H1 (cell line): ENCODE results near the gene UBXN11. TPM values are rescaled to one million over a fixed set of nuclear protein-coding genes. Genes with fewer than 3 reads are reported as not detected.

Experiments
- BCL11A ChIP-seq, 2 experiments: IDR thresholded peaks; one replicate each; pipeline ENCODE4 v1.6.1; 2011; ENCODE audit warnings: low read depth in 2 of 2, low read length in 2 of 2, mild to moderate bottlenecking in 2 of 2
- EP300 ChIP-seq, 2 experiments: IDR thresholded peaks; 1 replicate in 1 of 2; 2 replicates in 1 of 2; pipeline ENCODE4 v1.6.1; 2011 to 2012; ENCODE audit warnings: low read depth in 2 of 2, low read length in 2 of 2, mild to moderate bottlenecking in 2 of 2, borderline replicate concordance in 1 of 2, inconsistent platforms in 1 of 2, moderate library complexity in 1 of 2
- KDM4A ChIP-seq: IDR thresholded peaks from one replicate; pipeline ENCODE4 v1.7.1; 2012; ENCODE audit warnings: low read depth, mild to moderate bottlenecking, moderate library complexity, low read length, inconsistent platforms; ENCODE audit not compliant: severe bottlenecking
- SAP30 ChIP-seq: fragments of 300-600 bp; sonication (generic); IDR thresholded peaks from 2 replicates; pipeline ENCODE4 v1.7.1; 2012; ENCODE audit warnings: low read length, moderate library complexity, mild to moderate bottlenecking, inconsistent platforms; ENCODE audit not compliant: insufficient read depth, insufficient replicate concordance
- SIN3A ChIP-seq, 2 experiments: IDR thresholded peaks in 1 of 2; conservative IDR thresholded peaks in 1 of 2; 2 replicates each; pipeline ENCODE4 v1.6.1; 2011 to 2012; ENCODE audit warnings: low read length in 2 of 2, improper control_type of control experiment in 1 of 2, low read depth in 1 of 2, mild to moderate bottlenecking in 1 of 2
- TEAD4 ChIP-seq: IDR thresholded peaks from 2 replicates; pipeline ENCODE4 v1.6.1; 2012; ENCODE audit warnings: low read depth, low read length, inconsistent platforms, mixed read lengths
- polyA plus RNA-seq, 7 experiments: library from polyadenylated mRNA; depleted of rRNA in 3 of 7; stranded (reverse) in 5 of 7; unstranded in 2 of 7; fragments of >200 nt in 5 of 7; fragments of 200-250 nt in 2 of 7; gene quantifications; 1 replicate in 5 of 7; 2 replicates in 1 of 7; 4 replicates in 1 of 7; pipeline versions ENCODE4 v1.2.1 to v1.2.3, GENCODE V29; 2011 to 2013; ENCODE audit warnings: missing spikeins in 2 of 7, mixed read lengths in 2 of 7
- total RNA-seq: library from RNA; stranded (reverse); fragmentation: NEBNext Ultra II Directional; extraction: Animal tissue kit (Norgen Biotek cat#: 25700); gene quantifications from 2 replicates; pipeline ENCODE4 v1.2.1, GENCODE V29; 2021
- TF ChIP-seq, protein P1 (sequence below): fragments of 300-600 bp; sonication (generic); IDR thresholded peaks from 2 replicates; pipeline ENCODE4 v1.7.1; 2012; ENCODE audit warnings: low read length, moderate library complexity, mild to moderate bottlenecking, inconsistent platforms; ENCODE audit not compliant: insufficient replicate concordance

UBXN11 gene
- total and polyA plus RNA-seq, 2 of the 8 experiments (the other 6 are each of a cell fraction or from before 2014, with no cell fraction given): 6.3 to 10.4 TPM

DNA sequence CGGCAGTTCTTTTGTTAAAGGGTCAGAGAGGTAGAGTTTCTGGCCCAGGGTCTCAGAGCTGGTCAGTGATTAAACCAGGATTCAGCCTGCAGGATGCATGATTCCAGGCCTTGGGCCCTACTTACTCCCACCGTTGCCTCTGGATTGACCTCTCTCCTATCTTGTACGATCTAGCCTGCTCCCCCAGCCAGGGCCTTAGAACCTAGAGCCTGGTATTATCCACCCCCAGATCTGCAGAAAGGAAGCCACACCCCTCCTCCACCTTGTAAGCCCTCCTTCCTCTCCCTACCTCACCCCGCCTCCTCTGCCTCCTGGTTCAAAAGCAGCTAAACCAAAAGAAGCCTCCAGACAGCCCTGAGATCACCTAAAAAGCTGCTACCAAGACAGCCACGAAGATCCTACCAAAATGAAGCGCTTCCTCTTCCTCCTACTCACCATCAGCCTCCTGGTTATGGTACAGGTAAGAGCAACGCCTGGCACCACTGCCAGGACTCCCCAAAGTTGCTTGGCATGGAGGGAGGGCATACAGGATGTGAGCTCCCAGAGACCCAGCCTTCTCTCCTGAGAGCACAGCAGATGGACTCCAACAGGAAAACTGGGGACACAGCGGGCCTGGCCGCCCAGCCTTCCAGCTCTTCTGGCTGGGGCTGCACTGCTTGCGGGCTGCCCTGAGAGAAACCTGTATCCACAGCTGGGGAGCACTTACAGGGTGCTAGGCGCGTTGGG, 11.3 kb upstream of the UBXN11 start, which contains the start of gene CD52 (continued):
- TF ChIP-seq, protein P1, sequence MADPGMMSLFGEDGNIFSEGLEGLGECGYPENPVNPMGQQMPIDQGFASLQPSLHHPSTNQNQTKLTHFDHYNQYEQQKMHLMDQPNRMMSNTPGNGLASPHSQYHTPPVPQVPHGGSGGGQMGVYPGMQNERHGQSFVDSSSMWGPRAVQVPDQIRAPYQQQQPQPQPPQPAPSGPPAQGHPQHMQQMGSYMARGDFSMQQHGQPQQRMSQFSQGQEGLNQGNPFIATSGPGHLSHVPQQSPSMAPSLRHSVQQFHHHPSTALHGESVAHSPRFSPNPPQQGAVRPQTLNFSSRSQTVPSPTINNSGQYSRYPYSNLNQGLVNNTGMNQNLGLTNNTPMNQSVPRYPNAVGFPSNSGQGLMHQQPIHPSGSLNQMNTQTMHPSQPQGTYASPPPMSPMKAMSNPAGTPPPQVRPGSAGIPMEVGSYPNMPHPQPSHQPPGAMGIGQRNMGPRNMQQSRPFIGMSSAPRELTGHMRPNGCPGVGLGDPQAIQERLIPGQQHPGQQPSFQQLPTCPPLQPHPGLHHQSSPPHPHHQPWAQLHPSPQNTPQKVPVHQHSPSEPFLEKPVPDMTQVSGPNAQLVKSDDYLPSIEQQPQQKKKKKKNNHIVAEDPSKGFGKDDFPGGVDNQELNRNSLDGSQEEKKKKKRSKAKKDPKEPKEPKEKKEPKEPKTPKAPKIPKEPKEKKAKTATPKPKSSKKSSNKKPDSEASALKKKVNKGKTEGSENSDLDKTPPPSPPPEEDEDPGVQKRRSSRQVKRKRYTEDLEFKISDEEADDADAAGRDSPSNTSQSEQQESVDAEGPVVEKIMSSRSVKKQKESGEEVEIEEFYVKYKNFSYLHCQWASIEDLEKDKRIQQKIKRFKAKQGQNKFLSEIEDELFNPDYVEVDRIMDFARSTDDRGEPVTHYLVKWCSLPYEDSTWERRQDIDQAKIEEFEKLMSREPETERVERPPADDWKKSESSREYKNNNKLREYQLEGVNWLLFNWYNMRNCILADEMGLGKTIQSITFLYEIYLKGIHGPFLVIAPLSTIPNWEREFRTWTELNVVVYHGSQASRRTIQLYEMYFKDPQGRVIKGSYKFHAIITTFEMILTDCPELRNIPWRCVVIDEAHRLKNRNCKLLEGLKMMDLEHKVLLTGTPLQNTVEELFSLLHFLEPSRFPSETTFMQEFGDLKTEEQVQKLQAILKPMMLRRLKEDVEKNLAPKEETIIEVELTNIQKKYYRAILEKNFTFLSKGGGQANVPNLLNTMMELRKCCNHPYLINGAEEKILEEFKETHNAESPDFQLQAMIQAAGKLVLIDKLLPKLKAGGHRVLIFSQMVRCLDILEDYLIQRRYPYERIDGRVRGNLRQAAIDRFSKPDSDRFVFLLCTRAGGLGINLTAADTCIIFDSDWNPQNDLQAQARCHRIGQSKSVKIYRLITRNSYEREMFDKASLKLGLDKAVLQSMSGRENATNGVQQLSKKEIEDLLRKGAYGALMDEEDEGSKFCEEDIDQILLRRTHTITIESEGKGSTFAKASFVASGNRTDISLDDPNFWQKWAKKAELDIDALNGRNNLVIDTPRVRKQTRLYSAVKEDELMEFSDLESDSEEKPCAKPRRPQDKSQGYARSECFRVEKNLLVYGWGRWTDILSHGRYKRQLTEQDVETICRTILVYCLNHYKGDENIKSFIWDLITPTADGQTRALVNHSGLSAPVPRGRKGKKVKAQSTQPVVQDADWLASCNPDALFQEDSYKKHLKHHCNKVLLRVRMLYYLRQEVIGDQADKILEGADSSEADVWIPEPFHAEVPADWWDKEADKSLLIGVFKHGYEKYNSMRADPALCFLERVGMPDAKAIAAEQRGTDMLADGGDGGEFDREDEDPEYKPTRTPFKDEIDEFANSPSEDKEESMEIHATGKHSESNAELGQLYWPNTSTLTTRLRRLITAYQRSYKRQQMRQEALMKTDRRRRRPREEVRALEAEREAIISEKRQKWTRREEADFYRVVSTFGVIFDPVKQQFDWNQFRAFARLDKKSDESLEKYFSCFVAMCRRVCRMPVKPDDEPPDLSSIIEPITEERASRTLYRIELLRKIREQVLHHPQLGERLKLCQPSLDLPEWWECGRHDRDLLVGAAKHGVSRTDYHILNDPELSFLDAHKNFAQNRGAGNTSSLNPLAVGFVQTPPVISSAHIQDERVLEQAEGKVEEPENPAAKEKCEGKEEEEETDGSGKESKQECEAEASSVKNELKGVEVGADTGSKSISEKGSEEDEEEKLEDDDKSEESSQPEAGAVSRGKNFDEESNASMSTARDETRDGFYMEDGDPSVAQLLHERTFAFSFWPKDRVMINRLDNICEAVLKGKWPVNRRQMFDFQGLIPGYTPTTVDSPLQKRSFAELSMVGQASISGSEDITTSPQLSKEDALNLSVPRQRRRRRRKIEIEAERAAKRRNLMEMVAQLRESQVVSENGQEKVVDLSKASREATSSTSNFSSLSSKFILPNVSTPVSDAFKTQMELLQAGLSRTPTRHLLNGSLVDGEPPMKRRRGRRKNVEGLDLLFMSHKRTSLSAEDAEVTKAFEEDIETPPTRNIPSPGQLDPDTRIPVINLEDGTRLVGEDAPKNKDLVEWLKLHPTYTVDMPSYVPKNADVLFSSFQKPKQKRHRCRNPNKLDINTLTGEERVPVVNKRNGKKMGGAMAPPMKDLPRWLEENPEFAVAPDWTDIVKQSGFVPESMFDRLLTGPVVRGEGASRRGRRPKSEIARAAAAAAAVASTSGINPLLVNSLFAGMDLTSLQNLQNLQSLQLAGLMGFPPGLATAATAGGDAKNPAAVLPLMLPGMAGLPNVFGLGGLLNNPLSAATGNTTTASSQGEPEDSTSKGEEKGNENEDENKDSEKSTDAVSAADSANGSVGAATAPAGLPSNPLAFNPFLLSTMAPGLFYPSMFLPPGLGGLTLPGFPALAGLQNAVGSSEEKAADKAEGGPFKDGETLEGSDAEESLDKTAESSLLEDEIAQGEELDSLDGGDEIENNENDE: no peak
- no peak for TF ChIP-seq BCL11A (IDR thresholded peaks at IDR 0.05; ENCODE audit: low read depth in 2 of 2, low read length in 2 of 2)
- no peak for TF ChIP-seq KDM4A
- no peak for TF ChIP-seq EP300 (IDR thresholded peaks at IDR 0.05; ENCODE audit: borderline replicate concordance in 1 of 2, low read depth in 2 of 2, low read length in 2 of 2)
- TF ChIP-seq SAP30: no peak
- no peak for TF ChIP-seq SIN3A (conservative IDR thresholded peaks at IDR 0.05 in 1 of 2, IDR thresholded peaks at IDR 0.05 in 1 of 2; ENCODE audit: low read depth in 1 of 2, low read length in 2 of 2)
- TF ChIP-seq TEAD4: no peak
